ENCODE results near the gene CLMN.

- no peak for TF ChIP-seq JUN (CRISPR knock-in tag; IDR thresholded peaks at IDR 0.05)
- TF ChIP-seq THAP7 (CRISPR knock-in tag; IDR thresholded peaks at IDR 0.05), result no peak
These were observed 186.4 kb downstream of the CLMN start for GRCh38 chr14:95133282-95133681.

Measured in HepG2 (cell line).